Right renal cortex interstitium (tissue), 3 donors: ENCODE results near the gene MARCHF7. TPM values are rescaled to one million over a fixed set of nuclear protein-coding genes. Genes with fewer than 3 reads are reported as not detected.
"Not testable (repeated sequence)": the region's sequence is repeated elsewhere in the genome, so short reads cannot be mapped to it uniquely, and the experiment has no call there.

Source experiments
- DNase-seq, 3 donors: peaks; one replicate each; pipeline ENCODE4 v3.0.0-alpha.2; 2013; ENCODE audit warnings: low read depth in 3 of 3, low spot score in 2 of 3
- polyA plus RNA-seq, 3 donors: library from polyadenylated mRNA; unstranded; fragments of 120-200 nt; gene quantifications; one replicate each; pipeline ENCODE4 v1.2.1, GENCODE V29; 2013; ENCODE audit not compliant: insufficient read length in 3 of 3

The MARCHF7 gene
- polyA plus RNA-seq, 3 donors: 128 to 186 (median 159) TPM

GRCh38 chr2:159716857-159717256 is 4.6 kb downstream of the MARCHF7 start:
- DNase-seq: no peak

- no peak for DNase-seq
These were observed 8.4 kb downstream of the MARCHF7 start for GRCh38 chr2:159720676-159721075.

DNA sequence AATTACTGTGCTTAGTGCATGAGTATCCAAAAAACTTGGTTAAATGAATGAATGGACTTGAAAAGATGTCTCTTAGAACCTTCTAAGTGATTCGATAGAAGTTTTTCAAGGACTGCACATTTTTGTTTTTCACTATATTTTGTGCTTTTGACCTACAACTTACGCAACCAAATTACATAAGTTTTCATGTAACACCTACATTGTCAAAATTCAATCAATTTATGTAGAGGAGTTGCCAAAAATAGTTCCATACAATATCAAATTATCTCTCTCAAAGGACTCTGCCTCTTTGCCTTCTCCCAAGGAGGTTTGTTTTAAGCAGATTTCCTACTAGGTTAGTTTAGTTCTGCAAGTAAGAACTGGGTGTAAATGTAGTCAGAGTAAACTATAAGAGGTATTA is 10.3 kb downstream of the MARCHF7 start:
- DNase-seq: no peak

- DNase-seq: not testable (repeated sequence)
These were observed 12.7 kb downstream of the MARCHF7 start for GRCh38 chr2:159724795-159725572.

DNA sequence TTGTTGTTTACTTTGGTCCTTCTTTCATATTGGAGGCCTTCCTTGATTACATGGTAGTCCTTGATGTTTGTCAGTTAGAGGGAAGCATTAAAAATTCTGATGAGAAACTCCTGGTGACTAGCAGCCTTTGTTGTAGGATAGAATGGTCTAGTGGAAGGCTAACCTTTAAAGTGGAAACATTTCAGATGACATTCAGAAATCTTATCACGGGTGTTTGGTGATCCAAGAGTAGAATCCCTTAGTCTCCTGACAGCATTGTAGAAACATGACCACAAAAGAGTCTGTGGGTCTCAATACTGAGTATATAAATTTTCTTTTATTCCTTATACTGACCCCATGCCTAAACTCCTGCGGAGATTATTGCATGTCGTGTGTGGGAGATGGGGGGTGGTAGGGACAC is 13.4 kb downstream of the MARCHF7 start:
- no peak for DNase-seq

- no peak for DNase-seq
These were observed 16.3 kb downstream of the MARCHF7 start for GRCh38 chr2:159728629-159729028.

GRCh38 chr2:159735648-159736047 is 23.3 kb downstream of the MARCHF7 start:
- no peak for DNase-seq

DNA sequence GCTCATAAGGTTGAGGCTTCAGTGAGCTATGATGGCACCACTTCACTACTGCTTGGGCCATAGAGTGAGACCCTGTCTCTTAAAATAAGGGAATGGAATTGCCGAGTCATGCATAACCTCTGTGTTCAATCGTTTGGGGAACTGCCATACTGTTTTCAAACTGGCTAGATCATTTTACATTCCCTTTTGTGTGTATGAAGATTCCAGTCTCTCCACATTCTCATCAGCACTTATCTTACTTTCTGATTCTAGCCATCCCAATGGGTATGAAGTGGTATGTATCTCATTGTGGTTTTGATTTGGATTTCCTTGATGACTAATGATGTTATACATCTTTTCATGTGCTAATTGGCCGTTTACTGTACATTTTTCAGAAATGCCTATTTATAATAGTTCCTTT is 23.7 kb downstream of the MARCHF7 start:
- no peak for DNase-seq

- no peak for DNase-seq
These were observed 25.1 kb downstream of the MARCHF7 start for GRCh38 chr2:159737292-159737916.

DNA sequence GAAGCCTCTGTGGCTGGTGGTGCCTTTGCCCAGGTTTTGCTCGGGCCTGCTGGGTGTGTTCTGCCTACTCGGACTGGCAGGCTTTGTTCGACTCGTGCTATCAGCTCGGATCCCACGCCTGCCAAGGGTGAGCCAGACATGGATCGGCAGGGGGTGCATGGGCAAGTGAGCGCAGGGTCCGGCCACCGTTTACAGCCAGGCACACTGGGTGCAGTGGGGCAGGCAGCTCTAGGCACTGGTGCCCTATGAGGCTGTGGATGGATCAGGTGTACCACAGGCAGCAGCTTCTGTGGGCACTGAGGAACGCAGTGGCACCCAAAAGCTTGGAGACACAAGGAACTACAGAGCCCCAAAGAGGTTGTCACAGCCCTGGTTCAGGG is 25.6 kb downstream of the MARCHF7 start:
- no peak for DNase-seq

DNA sequence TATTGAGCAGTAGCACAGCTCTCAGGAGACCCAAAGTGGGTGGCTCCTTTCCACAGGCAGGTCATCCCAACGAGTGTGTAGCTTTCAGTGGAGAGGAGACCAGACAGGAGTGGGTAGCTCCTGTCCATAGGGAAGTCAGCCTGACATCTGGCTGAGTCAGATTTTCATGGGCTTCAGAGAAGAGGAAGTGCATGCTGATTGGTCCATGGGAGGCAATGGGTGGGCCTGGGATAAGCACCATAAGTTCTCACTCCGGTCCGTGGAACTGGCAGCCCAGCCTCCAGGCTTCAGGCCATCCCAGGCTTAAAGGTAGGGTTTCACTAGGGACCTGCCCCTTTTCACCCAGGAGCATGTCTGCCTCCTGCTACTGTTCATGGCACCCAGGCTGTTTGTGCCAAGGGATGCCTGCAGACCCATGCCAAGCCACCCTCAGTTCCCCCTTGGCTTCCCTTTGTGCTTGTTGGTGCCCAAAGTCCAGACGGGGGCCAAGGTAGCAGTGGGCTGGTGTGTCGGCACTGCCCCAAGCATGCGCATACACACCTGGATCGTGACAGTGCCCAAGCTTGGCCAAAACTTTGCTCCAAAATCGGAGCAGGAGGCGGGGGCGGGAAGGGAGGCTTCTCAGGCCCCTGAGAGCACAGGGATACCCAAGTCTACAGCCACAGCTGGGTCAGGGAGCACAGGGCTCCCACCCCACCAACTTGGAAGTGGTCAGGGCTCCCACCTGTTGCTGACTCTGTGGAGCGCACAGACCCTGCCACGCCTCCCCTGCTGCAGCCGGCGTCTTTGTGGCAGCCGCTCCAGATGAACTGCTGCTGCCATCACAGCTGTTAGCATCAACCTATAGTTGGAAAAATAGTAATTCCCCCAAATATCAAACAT is 26.4 kb downstream of the MARCHF7 start:
- DNase-seq: no peak

- no peak for DNase-seq
These were observed 30.5 kb downstream of the MARCHF7 start for GRCh38 chr2:159742846-159743245.

GRCh38 chr2:159744363-159744762 is 32.1 kb downstream of the MARCHF7 start:
- no peak for DNase-seq

DNA sequence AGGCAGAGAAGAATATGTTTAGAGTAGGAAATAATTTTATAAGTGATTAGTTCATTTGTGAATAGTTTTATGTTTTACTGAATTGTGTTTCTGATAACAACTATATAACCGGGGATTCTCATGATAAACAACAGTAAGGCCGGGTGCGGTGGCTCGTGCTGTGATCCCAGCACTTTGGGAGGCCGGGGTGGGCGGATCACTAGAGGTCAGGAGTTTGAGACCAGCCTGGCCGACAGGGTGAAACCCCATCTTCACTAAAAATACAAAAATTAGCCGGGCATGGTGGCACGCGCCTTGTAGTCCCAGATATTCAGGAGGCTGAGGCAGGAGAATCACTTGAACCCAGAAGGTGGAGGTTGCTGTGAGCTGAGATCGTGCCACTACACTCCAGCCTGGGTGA is 32.9 kb downstream of the MARCHF7 start:
- not testable (repeated sequence) for DNase-seq

GRCh38 chr2:159748089-159748488 is 35.8 kb downstream of the MARCHF7 start:
- no peak for DNase-seq

DNA sequence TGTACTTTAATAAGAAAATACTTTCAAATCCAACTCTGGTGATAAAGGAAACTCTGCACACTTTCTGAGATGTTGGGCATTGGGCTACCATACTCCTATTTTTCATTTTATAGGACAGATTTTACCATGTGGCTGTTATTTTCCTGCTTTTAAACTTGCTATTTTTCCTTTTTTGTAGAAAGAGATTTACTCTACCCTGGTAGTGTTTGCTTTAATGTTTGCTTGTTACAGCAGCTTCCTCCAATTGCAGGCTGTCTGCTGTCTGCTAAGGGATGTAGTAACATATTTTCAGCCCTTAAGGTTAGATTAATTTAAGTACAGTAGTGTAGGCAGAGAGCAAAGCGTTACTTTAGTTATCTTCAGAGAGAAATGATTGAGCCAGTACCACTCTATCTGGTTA is 38.6 kb downstream of the MARCHF7 start:
- DNase-seq: no peak

DNA sequence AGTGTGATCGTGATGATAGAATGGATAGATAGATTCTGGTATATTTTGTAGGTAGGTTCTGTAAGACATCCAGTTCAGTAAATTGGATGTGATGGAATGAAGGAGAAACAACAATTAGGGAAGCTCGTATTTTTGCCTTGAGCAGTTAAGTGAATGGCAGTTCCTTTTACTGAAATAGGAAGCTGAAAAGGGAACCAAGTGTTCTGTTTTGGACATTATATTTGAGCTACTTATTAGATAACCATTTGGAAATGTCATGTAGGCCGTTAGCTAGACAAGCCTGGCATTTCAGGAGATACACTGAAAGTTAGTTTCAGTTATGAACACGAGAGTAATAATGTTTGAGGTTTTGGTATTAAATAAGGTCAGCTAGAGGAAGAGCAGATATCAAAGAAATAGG is 41.5 kb downstream of the MARCHF7 start:
- no peak for DNase-seq

DNA sequence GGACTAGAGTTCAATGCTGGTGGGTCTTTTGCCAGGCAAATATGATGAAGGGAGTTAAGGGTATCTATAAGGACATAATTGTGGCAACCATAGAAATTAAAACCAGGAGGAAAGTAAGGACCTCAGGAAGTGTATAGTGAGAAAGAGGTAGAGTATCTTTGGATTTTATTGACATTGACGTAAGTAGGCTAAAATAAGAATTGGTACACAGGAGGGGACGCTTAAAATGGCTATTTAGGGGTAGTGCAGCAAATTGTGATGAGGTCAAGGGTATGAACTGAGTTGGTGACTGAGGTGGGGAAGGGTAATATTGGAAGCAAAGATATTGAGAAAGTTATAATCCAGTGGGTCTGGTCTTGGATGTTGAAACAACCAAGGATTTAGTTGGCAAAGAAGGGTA is 42.7 kb downstream of the MARCHF7 start:
- DNase-seq: no peak

DNA sequence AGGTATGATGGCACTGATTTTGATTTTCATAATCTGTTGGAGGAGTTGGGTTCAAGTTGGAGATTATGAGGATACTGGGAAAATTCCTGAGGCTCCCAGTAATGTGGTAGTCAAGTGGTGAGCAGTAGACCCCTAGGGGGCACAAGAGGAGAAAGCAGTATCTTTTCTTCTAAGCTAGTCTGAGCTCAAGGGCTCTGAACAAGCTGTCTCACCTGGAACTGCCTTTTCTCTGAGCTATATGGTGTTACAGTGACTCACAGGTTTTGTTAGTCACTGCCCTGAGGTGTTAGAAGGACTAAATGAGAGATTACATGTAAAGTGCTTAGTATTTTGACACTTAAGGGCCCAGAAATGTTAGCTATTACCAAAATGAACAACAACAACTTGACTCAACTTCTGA is 43.5 kb downstream of the MARCHF7 start:
- no peak for DNase-seq

GRCh38 chr2:159758239-159758638 is 45.9 kb downstream of the MARCHF7 start:
- DNase-seq: no peak

DNA sequence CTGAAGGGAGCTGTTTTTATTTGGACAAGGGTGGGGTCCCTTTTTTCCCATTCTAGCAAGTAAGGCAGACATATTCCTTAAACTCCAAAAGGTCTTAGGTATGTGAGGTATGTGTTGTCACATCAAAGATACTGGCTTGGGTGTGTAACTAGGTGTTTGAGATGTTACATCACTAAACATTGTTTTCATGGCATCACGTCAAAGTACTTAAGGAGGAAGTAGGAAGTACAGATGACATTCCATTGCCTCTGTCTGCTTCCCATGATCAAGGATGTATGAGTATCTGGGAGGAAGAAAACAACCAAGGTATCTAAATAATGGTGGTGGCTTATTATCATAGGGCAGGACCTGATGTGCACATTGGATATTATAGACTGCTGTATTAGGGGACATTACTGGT is 46.4 kb downstream of the MARCHF7 start:
- no peak for DNase-seq

GRCh38 chr2:159759577-159759976 is 47.3 kb downstream of the MARCHF7 start:
- DNase-seq: no peak
